HAP-1 (cell line): ENCODE data around the gene CERS6.
"Not testable (repeated sequence)": the region's sequence is repeated elsewhere in the genome, so short reads cannot be mapped to it uniquely, and the experiment has no call there.

Experiments used
- DNase-seq, 2 experiments: peaks; one replicate each; pipeline ENCODE4 v3.0.0-alpha.2; 2016 to 2020; ENCODE audit warnings: low spot score in 2 of 2
- H3K27me3 ChIP-seq: fragments of 250-450 bp; sonication (Bioruptor Pico); 2 replicates; pipeline ENCODE4 v1.5.1; 2020; ENCODE audit warnings: low read depth, mild to moderate bottlenecking, moderate library complexity
- H3K36me3 ChIP-seq: fragments of 250-450 bp; sonication (Bioruptor Pico); replicated peaks from 2 replicates; pipeline ENCODE4 v1.5.1; 2020; ENCODE audit warnings: mild to moderate bottlenecking
- H3K4me1 ChIP-seq: fragments of 250-450 bp; sonication (Bioruptor Pico); 2 replicates; pipeline ENCODE4 v1.5.1; 2020; ENCODE audit warnings: mild to moderate bottlenecking
- H3K4me3 ChIP-seq: fragments of 250-450 bp; sonication (Bioruptor Pico); 2 replicates; pipeline ENCODE4 v1.5.1; 2020; ENCODE audit warnings: mild to moderate bottlenecking, moderate library complexity
- H3K9me3 ChIP-seq: fragments of 250-450 bp; sonication (Bioruptor Pico); 2 replicates; pipeline ENCODE4 v1.5.1; 2020; ENCODE audit warnings: mild to moderate bottlenecking, moderate library complexity
- in situ Hi-C: fragments of 300-500 bp; cut with MboI; formaldehyde crosslinking; loops from 3 replicates; pipeline ENCODE4 v1.14.3; 2020; ENCODE audit warnings: low sequenced_read_pairs, inconsistent platforms, mixed read lengths

The CERS6 gene

GRCh38 chr2:168486477-168486876, 30.4 kb downstream of the CERS6 start:
- Histone ChIP-seq H3K4me1 (peaks cover 57% of the 10 kb centered on the region), H3K27me3 (no peaks in the 10 kb centered on the region), H3K36me3 (no peaks in the 10 kb centered on the region), H3K4me3 (no peak overlapping the region), H3K9me3 (no peaks in the 10 kb centered on the region; the same call in 1 of the 2 replicates)
- in situ Hi-C loops, result no loop called here
- no peak for DNase-seq

GRCh38 chr2:168490015-168490874, 34.2 kb downstream of the CERS6 start:
- H3K4me3 ChIP-seq, result no peak overlapping the region
- in situ Hi-C loops, result no loop called here
- peak; percentile 45 to 58 for DNase-seq
- H3K4me1 ChIP-seq, result peaks cover 36% of the 10 kb centered on the region
- no peaks in the 10 kb centered on the region; the same call in 1 of the 2 replicates for H3K9me3 ChIP-seq
- no peaks in the 10 kb centered on the region for H3K27me3 ChIP-seq
- H3K36me3 ChIP-seq, result no peaks in the 10 kb centered on the region

DNA sequence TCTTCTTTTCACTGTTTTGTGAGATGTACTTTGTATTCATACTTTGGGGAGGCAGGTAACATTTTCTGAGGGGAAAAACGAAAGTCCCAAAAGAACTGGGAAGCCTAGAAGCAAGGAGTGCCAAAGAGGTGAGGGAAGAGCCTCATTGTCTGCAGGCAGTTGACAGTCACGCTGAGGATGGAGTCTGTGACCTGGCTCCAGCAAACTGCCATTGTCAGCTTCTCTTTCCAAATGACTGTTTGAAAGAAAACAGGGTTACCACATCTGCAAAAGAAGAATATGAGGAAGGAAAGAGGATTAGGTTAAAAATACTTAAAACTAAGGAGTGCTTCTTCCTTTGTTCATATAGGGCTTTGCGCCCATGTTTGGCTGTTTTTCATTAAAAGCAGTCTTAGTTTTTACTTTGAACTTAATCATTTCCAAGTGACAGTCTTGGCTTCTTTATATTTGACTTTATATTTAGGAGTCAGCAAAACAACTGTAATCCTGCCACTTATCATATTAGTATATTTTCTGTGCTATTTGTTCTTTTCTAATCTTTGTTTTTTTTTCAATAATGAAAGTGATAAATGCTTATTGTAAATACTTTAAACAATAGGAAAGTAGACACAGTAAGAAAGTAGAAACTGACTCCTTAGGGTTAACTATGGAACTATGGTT, 35.0 kb downstream of the CERS6 start:
- Histone ChIP-seq H3K36me3 (no peaks in the 10 kb centered on the region), H3K27me3 (no peaks in the 10 kb centered on the region), H3K4me1 (peaks cover 32% of the 10 kb centered on the region), H3K9me3 (no peaks in the 10 kb centered on the region), H3K4me3 (no peak overlapping the region)
- in situ Hi-C loops, result no loop called here
- peak in 1 of 2 experiments; percentile 32 for DNase-seq

DNA sequence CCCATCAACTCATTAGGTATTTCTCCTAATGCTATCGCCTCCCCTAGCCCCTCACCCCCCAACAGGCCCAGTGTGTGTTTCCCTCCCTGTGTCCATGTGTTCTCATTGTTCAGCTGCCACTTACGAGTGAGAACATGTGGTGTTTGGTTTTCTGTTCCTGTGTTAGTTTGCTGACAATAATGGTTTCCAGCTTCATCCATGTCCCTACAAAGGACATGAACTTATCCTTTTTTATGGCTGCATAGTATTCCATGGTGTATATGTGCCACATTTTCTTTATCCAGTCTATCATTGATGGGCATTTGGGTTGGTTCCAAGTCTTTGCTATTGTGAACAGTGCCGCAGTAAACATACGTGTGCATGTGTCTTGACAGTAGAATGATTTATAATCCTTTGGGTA, 35.7 kb downstream of the CERS6 start:
- H3K27me3 ChIP-seq, DNase-seq, H3K9me3 ChIP-seq, H3K36me3 ChIP-seq, in situ Hi-C loops, H3K4me3 ChIP-seq: not testable (repeated sequence)
- peaks cover 26% of the 10 kb centered on the region for H3K4me1 ChIP-seq

DNA sequence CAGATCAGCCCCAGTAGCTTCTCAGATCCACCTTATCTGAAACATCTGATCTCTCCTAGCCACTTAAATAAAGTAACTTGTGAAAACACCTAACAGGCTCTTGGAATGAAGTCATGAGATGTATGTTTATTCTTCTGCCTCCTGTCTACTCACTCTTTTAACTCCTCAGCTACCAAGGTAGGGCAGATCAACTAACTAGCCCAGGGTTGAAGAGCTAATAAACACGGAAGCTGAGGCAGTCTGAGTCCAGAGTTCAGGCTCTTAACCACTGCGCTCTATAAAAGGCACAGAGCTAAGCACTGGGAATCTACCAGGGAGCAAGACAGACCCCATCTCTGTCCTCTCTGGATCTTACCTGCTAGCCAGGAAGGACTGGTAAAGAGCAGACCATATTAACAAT, 37.1 kb downstream of the CERS6 start:
- in situ Hi-C loops, result not testable (repeated sequence)

GRCh38 chr2:168494190-168494711, 38.2 kb downstream of the CERS6 start:
- no peaks in the 10 kb centered on the region for H3K36me3 ChIP-seq
- in situ Hi-C loops, result no loop called here
- no peak overlapping the region for H3K4me3 ChIP-seq
- H3K4me1 ChIP-seq, result peaks cover 21% of the 10 kb centered on the region
- H3K27me3 ChIP-seq, result no peaks in the 10 kb centered on the region
- no peaks in the 10 kb centered on the region for H3K9me3 ChIP-seq
- peak in 1 of 2 experiments; percentile 61 for DNase-seq

More for the DNA sequence above, 37.1 kb downstream of the CERS6 start:
- not testable (repeated sequence) for DNase-seq, H3K4me3 ChIP-seq, H3K27me3 ChIP-seq, H3K36me3 ChIP-seq, H3K9me3 ChIP-seq
- H3K4me1 ChIP-seq, result peaks cover 23% of the 10 kb centered on the region

DNA sequence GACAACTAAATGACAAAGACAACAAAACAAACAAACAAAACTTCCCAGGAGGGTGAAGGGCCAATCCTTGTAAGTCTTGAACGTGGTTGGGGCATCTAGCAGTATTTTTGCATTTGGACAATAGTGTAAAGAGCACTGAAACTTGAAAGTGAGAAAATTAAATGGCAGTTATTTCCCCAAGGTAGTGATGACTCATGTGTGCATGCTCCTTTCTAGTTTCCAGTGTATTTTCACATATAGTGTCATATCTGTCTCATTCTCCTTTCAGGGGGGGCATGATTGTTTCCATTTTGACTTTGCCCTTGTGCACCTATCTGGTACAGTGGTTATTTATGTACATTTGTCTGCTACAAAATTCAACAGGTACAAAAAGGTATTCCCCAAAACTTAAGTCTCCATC, 39.5 kb downstream of the CERS6 start:
- no peak for DNase-seq

GRCh38 chr2:168496906-168497305, 40.8 kb downstream of the CERS6 start:
- Histone ChIP-seq H3K9me3 (0 out of 2 replicates have a peak, but pooled peaks cover 3% of the 10 kb centered on the region), H3K4me1 (no peaks in the 10 kb centered on the region), H3K36me3 (no peaks in the 10 kb centered on the region), H3K4me3 (no peak overlapping the region), H3K27me3 (no peaks in the 10 kb centered on the region)
- in situ Hi-C loops, result no loop called here
- DNase-seq, result no peak

More for the DNA sequence above, 39.5 kb downstream of the CERS6 start:
- Histone ChIP-seq H3K27me3 (no peaks in the 10 kb centered on the region), H3K9me3 (0 out of 2 replicates have a peak, but pooled peaks cover 3% of the 10 kb centered on the region), H3K4me3 (no peak overlapping the region), H3K4me1 (peaks cover 9% of the 10 kb centered on the region), H3K36me3 (no peaks in the 10 kb centered on the region)
- in situ Hi-C loops, result no loop called here

DNA sequence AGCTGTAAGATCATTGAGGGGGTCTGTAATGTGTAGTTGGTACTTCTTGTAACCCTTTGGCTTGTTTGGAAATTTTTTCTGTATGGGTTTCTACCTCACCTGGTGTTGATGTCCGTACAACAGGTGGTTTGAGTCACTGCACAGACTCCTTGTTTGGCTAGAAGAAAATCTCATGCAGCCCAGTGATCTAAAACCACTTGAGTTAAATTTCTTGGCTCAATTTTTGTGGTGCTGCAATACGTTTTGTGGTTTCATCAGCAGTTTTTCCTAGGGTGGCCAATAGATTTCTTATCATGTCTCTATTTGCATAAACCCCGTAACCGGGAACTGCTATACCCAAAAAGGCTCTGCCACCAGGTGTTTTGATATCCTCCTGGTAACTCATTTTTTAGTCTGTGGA, 43.4 kb downstream of the CERS6 start:
- no peaks in the 10 kb centered on the region for H3K27me3 ChIP-seq
- no peaks in the 10 kb centered on the region for H3K4me1 ChIP-seq
- no peak for DNase-seq
- no peak overlapping the region for H3K4me3 ChIP-seq
- H3K9me3 ChIP-seq, result 0 out of 2 replicates have a peak, but pooled peaks cover 3% of the 10 kb centered on the region
- in situ Hi-C loops, result no loop called here
- H3K36me3 ChIP-seq, result no peaks in the 10 kb centered on the region

- Histone ChIP-seq H3K4me3 (no peak overlapping the region), H3K27me3 (no peaks in the 10 kb centered on the region), H3K9me3 (0 out of 2 replicates have a peak, but pooled peaks cover 3% of the 10 kb centered on the region), H3K4me1 (no peaks in the 10 kb centered on the region), H3K36me3 (no peaks in the 10 kb centered on the region)
- no peak for DNase-seq
- in situ Hi-C loops, result no loop called here
Observed at GRCh38 chr2:168500516-168500915, 44.4 kb downstream of the CERS6 start.

DNA sequence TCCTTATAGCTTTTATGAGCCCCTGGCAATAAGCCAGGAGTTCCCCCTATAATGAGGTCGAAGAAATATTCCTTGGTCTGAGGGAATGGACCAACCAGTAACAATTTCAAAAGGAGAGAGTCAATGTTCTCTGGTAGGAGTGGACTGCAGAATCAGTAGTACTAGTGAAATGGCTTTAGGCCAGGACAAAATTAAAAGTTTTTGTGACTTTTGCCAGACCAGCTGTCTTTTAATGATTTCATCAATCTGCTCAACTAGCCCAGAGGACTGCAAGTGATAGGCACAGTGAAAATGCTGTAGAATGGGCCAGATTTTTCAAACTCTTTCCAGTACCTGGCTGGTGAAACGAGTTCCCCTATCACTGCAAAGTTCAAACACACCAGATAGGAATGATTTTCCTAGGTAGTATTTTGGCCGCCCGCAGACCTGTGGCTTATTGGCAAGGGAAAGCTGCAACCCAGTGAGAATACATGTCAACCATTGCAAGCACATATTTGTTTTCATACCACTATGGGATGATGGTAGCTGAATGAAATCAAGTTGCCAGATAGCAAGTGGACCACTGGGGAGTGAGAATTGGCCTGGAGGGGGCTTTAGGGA, 45.5 kb downstream of the CERS6 start:
- no peak for DNase-seq
- Histone ChIP-seq H3K4me1 (peaks cover 2% of the 10 kb centered on the region; the same call in 1 of the 2 replicates), H3K36me3 (no peaks in the 10 kb centered on the region), H3K9me3 (0 out of 2 replicates have a peak, but pooled peaks cover 3% of the 10 kb centered on the region), H3K27me3 (no peaks in the 10 kb centered on the region), H3K4me3 (no peak overlapping the region)
- in situ Hi-C loops, result no loop called here

- H3K36me3 ChIP-seq, in situ Hi-C loops, H3K4me1 ChIP-seq, H3K9me3 ChIP-seq, H3K27me3 ChIP-seq, H3K4me3 ChIP-seq, DNase-seq: not testable (repeated sequence)
Observed at GRCh38 chr2:168502852-168503251, 46.8 kb downstream of the CERS6 start.

DNA sequence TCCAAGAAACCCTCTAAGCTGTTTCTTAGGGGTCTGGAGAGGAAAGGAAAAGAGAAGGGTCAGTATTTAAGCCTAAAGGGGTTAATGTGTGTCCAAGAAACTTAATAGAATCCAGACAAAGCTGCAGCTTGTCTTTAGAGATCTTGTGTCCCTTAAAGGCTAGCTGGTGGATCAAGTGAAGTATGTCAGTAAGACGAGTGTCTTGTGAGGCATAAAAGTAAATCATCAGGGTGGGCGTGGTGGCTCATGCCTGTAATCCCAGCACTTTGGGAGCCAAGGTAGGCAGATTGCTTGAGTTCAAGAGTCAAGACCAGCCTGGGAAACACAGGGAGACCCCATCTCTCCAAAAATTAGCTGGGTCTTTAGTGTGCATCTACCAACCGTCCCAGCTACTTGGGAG, 47.8 kb downstream of the CERS6 start:
- in situ Hi-C loops, result no loop called here
- Histone ChIP-seq H3K4me3 (no peak overlapping the region), H3K9me3 (0 out of 2 replicates have a peak, but pooled peaks cover 3% of the 10 kb centered on the region), H3K4me1 (peaks cover 2% of the 10 kb centered on the region; the same call in 1 of the 2 replicates), H3K36me3 (no peaks in the 10 kb centered on the region), H3K27me3 (no peaks in the 10 kb centered on the region)
- no peak for DNase-seq
